Keratinocyte (primary cell): ENCODE results near the gene ABI1. TPM values are rescaled to one million over a fixed set of nuclear protein-coding genes. Genes with fewer than 3 reads are reported as not detected.
"Not testable (repeated sequence)": the region's sequence is repeated elsewhere in the genome, so short reads cannot be mapped to it uniquely, and the experiment has no call there.

Experiments used
- DNase-seq: peaks from one replicate; pipeline ENCODE4 v3.0.0-alpha.2; 2011; ENCODE audit warnings: low read depth, missing footprints, low spot score
- FAIRE-seq: peaks from 2 replicates; lab custom pipeline; 2011; peaks lifted over from hg19 to GRCh38; lab: Jason Lieb, UNC
- H2AFZ ChIP-seq: 2 replicates; pipeline ENCODE4 v1.6.0; 2012; ENCODE audit warnings: low read length, control low read depth, inconsistent platforms; ENCODE audit not compliant: control insufficient read depth
- H3K27ac ChIP-seq: 2 replicates; pipeline ENCODE4 v1.5.1; 2011; ENCODE audit warnings: low read length; ENCODE audit not compliant: control insufficient read depth, insufficient read depth
- H3K27me3 ChIP-seq: 3 replicates; pipeline ENCODE4 v1.6.0; 2011; ENCODE audit warnings: low read length; ENCODE audit not compliant: control insufficient read depth, insufficient read depth; ENCODE audit errors: extremely low read depth
- H3K36me3 ChIP-seq, 2 experiments: 2 replicates in 1 of 2; 3 replicates in 1 of 2; pipeline ENCODE4 v1.5.1; 2011; ENCODE audit warnings: low read length in 2 of 2, mild to moderate bottlenecking in 1 of 2; ENCODE audit not compliant: control insufficient read depth in 2 of 2, insufficient read depth in 2 of 2; ENCODE audit errors: extremely low read depth in 1 of 2
- H3K4me1 ChIP-seq: 3 replicates; pipeline ENCODE4 v1.5.1; 2011; ENCODE audit warnings: low read length; ENCODE audit not compliant: control insufficient read depth, insufficient read depth; ENCODE audit errors: extremely low read depth
- H3K4me2 ChIP-seq: 3 replicates; pipeline ENCODE4 v1.6.0; 2011; ENCODE audit warnings: low read depth, low read length; ENCODE audit not compliant: control insufficient read depth, insufficient read depth; ENCODE audit errors: extremely low read depth
- H3K4me3 ChIP-seq, 3 experiments: fragments of 200-600 bp in 1 of 3; sonication (generic) in 1 of 3; 2 replicates in 2 of 3; 3 replicates in 1 of 3; pipeline ENCODE4 v1.5.1; 2011 to 2016; ENCODE audit warnings: low read length in 3 of 3, mild to moderate bottlenecking in 3 of 3, control low read depth in 2 of 3, inconsistent platforms in 1 of 3, low read depth in 1 of 3, mixed read lengths in 1 of 3, mixed run types in 1 of 3, moderate library complexity in 1 of 3; ENCODE audit not compliant: control insufficient read depth in 2 of 3, insufficient read depth in 2 of 3; ENCODE audit errors: extremely low read depth in 1 of 3
- H3K79me2 ChIP-seq: 2 replicates; pipeline ENCODE4 v1.6.0; 2012; ENCODE audit warnings: low read length; ENCODE audit not compliant: control insufficient read depth, insufficient read depth
- H3K9ac ChIP-seq: 3 replicates; pipeline ENCODE4 v1.6.0; 2011; ENCODE audit warnings: low read length; ENCODE audit not compliant: control insufficient read depth, insufficient read depth; ENCODE audit errors: extremely low read depth
- H3K9me1 ChIP-seq: 3 replicates; pipeline ENCODE4 v1.6.0; 2011; ENCODE audit warnings: low read length; ENCODE audit not compliant: control insufficient read depth, insufficient read depth; ENCODE audit errors: extremely low read depth
- H3K9me3 ChIP-seq: 2 replicates; pipeline ENCODE4 v1.5.1; 2012; ENCODE audit warnings: low read depth, low read length; ENCODE audit not compliant: control insufficient read depth
- H4K20me1 ChIP-seq: 3 replicates; pipeline ENCODE4 v1.6.0; 2011; ENCODE audit warnings: low read length; ENCODE audit not compliant: control insufficient read depth, insufficient read depth; ENCODE audit errors: extremely low read depth
- EZH2 ChIP-seq: IDR thresholded peaks from one replicate; pipeline ENCODE4 v1.6.1; 2012; ENCODE audit warnings: inconsistent platforms, mild to moderate bottlenecking, low read length, moderate library complexity
- dilution Hi-C: fragments of 300-500 bp; cut with MboI; formaldehyde crosslinking; loops from one replicate; pipeline ENCODE4 v1.7.0; 2020; ENCODE audit warnings: low sequenced_read_pairs; ENCODE audit not compliant: extremely low pct_ligation_motif_present
- polyA plus RNA-seq, 5 experiments: library from polyadenylated mRNA; depleted of rRNA in 3 of 5; stranded (reverse) in 3 of 5; stranded (forward) in 1 of 5; unstranded in 1 of 5; fragments of >200 nt; gene quantifications; 1 replicate in 1 of 5; 2 replicates in 3 of 5; 3 replicates in 1 of 5; pipeline versions ENCODE4 v1.2.1 to v1.2.3, GENCODE V29; 2011 to 2012; ENCODE audit warnings: missing spikeins in 2 of 5, low read depth in 1 of 5, low replicate concordance in 1 of 5
- TF ChIP-seq, protein P1 (sequence below), 3 experiments: IDR thresholded peaks in 1 of 3; conservative IDR thresholded peaks in 1 of 3; optimal IDR thresholded peaks in 1 of 3; 2 replicates in 2 of 3; 3 replicates in 1 of 3; pipeline versions ENCODE3 to v1.5.1; 2011; ENCODE audit warnings: low read length in 3 of 3, mild to moderate bottlenecking in 3 of 3, moderate library complexity in 2 of 3, control low read depth in 1 of 3, inconsistent platforms in 1 of 3; ENCODE audit not compliant: insufficient read depth in 2 of 3; ENCODE audit errors: extremely low read depth in 1 of 3

The ABI1 gene
- polyA plus RNA-seq, 1 donor (not counting 4 experiments of a cell fraction or from before 2014, with no cell fraction given), result 78.9 TPM

GRCh38 chr10:26903431-26904217, 42.9 kb upstream of the ABI1 start:
- Histone ChIP-seq H3K27ac (no peak overlapping the region), H3K4me1 (no peaks in the 10 kb centered on the region), H3K79me2 (no peaks in the 10 kb centered on the region), H3K36me3 (no peaks in the 10 kb centered on the region), H3K27me3 (no peaks in the 10 kb centered on the region), H3K4me3 (no peak overlapping the region), H3K9me3 (no peaks in the 10 kb centered on the region), H3K9ac (no peak overlapping the region), H4K20me1 (no peaks in the 10 kb centered on the region), H3K9me1 (no peaks in the 10 kb centered on the region), H3K4me2 (no peak overlapping the region), H2AFZ (no peak overlapping the region)
- TF ChIP-seq, protein P1, sequence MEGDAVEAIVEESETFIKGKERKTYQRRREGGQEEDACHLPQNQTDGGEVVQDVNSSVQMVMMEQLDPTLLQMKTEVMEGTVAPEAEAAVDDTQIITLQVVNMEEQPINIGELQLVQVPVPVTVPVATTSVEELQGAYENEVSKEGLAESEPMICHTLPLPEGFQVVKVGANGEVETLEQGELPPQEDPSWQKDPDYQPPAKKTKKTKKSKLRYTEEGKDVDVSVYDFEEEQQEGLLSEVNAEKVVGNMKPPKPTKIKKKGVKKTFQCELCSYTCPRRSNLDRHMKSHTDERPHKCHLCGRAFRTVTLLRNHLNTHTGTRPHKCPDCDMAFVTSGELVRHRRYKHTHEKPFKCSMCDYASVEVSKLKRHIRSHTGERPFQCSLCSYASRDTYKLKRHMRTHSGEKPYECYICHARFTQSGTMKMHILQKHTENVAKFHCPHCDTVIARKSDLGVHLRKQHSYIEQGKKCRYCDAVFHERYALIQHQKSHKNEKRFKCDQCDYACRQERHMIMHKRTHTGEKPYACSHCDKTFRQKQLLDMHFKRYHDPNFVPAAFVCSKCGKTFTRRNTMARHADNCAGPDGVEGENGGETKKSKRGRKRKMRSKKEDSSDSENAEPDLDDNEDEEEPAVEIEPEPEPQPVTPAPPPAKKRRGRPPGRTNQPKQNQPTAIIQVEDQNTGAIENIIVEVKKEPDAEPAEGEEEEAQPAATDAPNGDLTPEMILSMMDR (optimal IDR thresholded peaks at IDR 0.05 in 1 of 3, IDR thresholded peaks at IDR 0.05 in 1 of 3, conservative IDR thresholded peaks at IDR 0.05 in 1 of 3; ENCODE audit: extremely low read depth in 1 of 3, insufficient read depth in 2 of 3, low read length in 3 of 3), result no peak
- TF ChIP-seq EZH2, result no peak
- DNase-seq (no peak), FAIRE-seq (no peak)
- dilution Hi-C loops, result no loop called here

DNA sequence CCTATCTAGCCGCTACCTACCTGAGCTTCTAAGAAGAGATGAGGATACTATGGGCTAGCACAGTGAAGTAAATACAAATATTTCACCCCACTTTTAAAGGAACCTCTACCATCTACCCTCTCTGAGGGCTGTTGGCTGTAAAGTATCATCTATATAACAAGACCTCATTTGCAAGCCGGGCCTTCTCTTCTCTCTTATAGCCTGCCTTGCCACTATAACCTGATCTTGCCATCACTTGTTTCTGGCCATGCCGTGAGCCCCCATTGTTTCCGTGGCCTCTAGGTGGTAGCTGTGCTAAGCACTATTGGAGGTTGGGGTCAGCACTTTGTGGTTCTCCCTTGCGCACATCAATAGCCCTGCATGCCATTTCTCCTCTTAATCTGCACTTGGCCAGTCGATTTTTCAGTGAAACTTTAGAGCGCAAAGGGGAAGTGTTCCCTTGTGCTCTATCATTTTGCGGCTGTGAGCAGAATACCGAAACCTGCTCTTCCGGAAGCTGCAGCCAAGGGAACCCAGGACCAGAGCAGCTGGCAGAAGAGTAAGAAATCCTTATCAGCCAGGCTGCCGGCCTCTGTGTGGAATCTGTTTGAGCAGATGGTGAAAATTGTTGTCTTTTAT, 31.7 kb upstream of the ABI1 start:
- DNase-seq, H4K20me1 ChIP-seq, H3K9me3 ChIP-seq, H3K36me3 ChIP-seq, H3K79me2 ChIP-seq, H3K4me3 ChIP-seq, H3K4me1 ChIP-seq, H3K27ac ChIP-seq, H2AFZ ChIP-seq, dilution Hi-C loops, H3K27me3 ChIP-seq, H3K4me2 ChIP-seq, H3K9ac ChIP-seq, H3K9me1 ChIP-seq: not testable (repeated sequence)
- FAIRE-seq, result peak; percentile 13
